HepG2 (cell line): ENCODE results near the gene SH3BP2. TPM values are rescaled to one million over a fixed set of nuclear protein-coding genes. Genes with fewer than 3 reads are reported as not detected.
A peak's percentile ranks its signal among the peaks of the same experiment; 100 is the strongest.

Source experiments
- ATAC-seq: fragments of 200-7000 bp; cut with Tn5 transposase; 3 replicates; pipeline ENCODE4 v1.9.1; 2020; ENCODE audit warnings: mild to moderate bottlenecking, moderate library complexity
- BruUV-seq: library from RNA; stranded (reverse); fragments of 400-500 nt; replicated peaks from 2 replicates; lab custom pipeline; 2021; lab: Mats Ljungman, UMichigan
- CTCF ChIA-PET: fragments of 300-600 bp; formaldehyde crosslinking; extraction: SDS; loops from one replicate; lab custom pipeline; 2021; ENCODE audit warnings: low total read pairs, inconsistent platforms, low intra/inter-chr PET ratio; lab: Yijun Ruan, JAX
- POLR2A ChIA-PET: fragments of 350-600 bp; sonication (Branson Sonifier 250); formaldehyde crosslinking; loops from one replicate; lab custom pipeline; 2020; ENCODE audit warnings: antibody characterized with exemption, inconsistent platforms; lab: Yijun Ruan, JAX
- DNase-seq: peaks from one replicate; pipeline ENCODE4 v3.0.0-alpha.2; 2015; ENCODE audit warnings: low spot score
- FAIRE-seq: peaks from 3 replicates; lab custom pipeline; 2011; peaks lifted over from hg19 to GRCh38; lab: Jason Lieb, UNC
- H2AFZ ChIP-seq: one replicate; pipeline ENCODE4 v1.6.1; 2011; ENCODE audit warnings: low read length, inconsistent platforms
- H3K27ac ChIP-seq: fragments of 300-600 bp; 3 replicates; pipeline ENCODE4 v1.8.0; 2011; ENCODE audit warnings: mixed run types, mild to moderate bottlenecking, mixed read lengths, low read length, inconsistent platforms; ENCODE audit not compliant: insufficient read depth; ENCODE audit errors: extremely low read length
- H3K27me3 ChIP-seq, 2 experiments: fragments of 200-600 bp in 1 of 2; 2 replicates in 1 of 2; 3 replicates in 1 of 2; pipeline versions ENCODE4 v1.6.0 to v1.8.0; 2011; ENCODE audit warnings: low read length in 2 of 2, mild to moderate bottlenecking in 2 of 2, moderate library complexity in 2 of 2, inconsistent platforms in 1 of 2; ENCODE audit not compliant: insufficient read depth in 2 of 2, control insufficient read depth in 1 of 2
- H3K36me3 ChIP-seq, 2 experiments: fragments of 200-600 bp in 1 of 2; replicated peaks in 1 of 2; 2 replicates in 1 of 2; 3 replicates in 1 of 2; pipeline versions ENCODE4 v1.5.1 to v1.8.0; 2011; ENCODE audit warnings: low read length in 2 of 2, inconsistent platforms in 1 of 2; ENCODE audit not compliant: insufficient read depth in 2 of 2, control insufficient read depth in 1 of 2
- H3K4me1 ChIP-seq: 2 replicates; pipeline ENCODE4 v1.5.1; 2012; ENCODE audit warnings: low read length, inconsistent platforms; ENCODE audit not compliant: insufficient read depth
- H3K4me2 ChIP-seq: 2 replicates; pipeline ENCODE4 v1.6.0; 2011; ENCODE audit warnings: low read depth, low read length, inconsistent platforms
- H3K4me3 ChIP-seq, 3 experiments: fragments of 200-600 bp in 1 of 3; sonication (generic), shearing (Covaris generic) in 1 of 3; replicated peaks in 1 of 3; 2 replicates each; pipeline ENCODE4 v1.5.1; 2011 to 2016; ENCODE audit warnings: low read length in 3 of 3, inconsistent platforms in 2 of 3, low read depth in 2 of 3, mild to moderate bottlenecking in 2 of 3, control low read depth in 1 of 3, mixed read lengths in 1 of 3; ENCODE audit not compliant: insufficient read depth in 1 of 3
- H3K79me2 ChIP-seq: one replicate; pipeline ENCODE4 v1.6.1; 2011; ENCODE audit warnings: low read length, inconsistent platforms; ENCODE audit not compliant: insufficient read depth
- H3K9ac ChIP-seq: 2 replicates; pipeline ENCODE4 v1.6.0; 2011; ENCODE audit warnings: mild to moderate bottlenecking, low read depth, low read length, inconsistent platforms; ENCODE audit not compliant: insufficient read depth
- H3K9me3 ChIP-seq: 2 replicates; pipeline ENCODE4 v1.5.1; 2012; ENCODE audit warnings: mild to moderate bottlenecking, low read length
- H4K20me1 ChIP-seq: 2 replicates; pipeline ENCODE4 v1.6.0; 2011; ENCODE audit warnings: inconsistent platforms, mild to moderate bottlenecking, low read length, moderate library complexity; ENCODE audit not compliant: insufficient read depth
- BRF2 ChIP-seq: sonication (generic); formaldehyde crosslinking; IDR thresholded peaks from 2 replicates; pipeline ENCODE4 v1.8.1; 2022; ENCODE audit warnings: mild to moderate bottlenecking, missing genetic modification reagents
- FIP1L1 ChIP-seq: fragments of 200-400 bp; formaldehyde crosslinking; IDR thresholded peaks from 2 replicates; pipeline ENCODE4 v1.6.1; 2018; ENCODE audit warnings: low read depth, mild to moderate bottlenecking, low read length, moderate library complexity, borderline replicate concordance; ENCODE audit not compliant: insufficient read depth
- PHF20 ChIP-seq: sonication (generic); formaldehyde crosslinking; IDR thresholded peaks from 2 replicates; pipeline ENCODE4 v1.5.0; 2020; ENCODE audit warnings: mild to moderate bottlenecking, missing genetic modification reagents
- RAD51 ChIP-seq: fragments of 450-650 bp; IDR thresholded peaks from 2 replicates; pipeline ENCODE4 v1.6.1; 2016; ENCODE audit warnings: borderline replicate concordance
- REXO4 ChIP-seq: sonication (generic); formaldehyde crosslinking; IDR thresholded peaks from 2 replicates; pipeline ENCODE4 v1.8.0; 2022; ENCODE audit warnings: missing genetic modification reagents, mild to moderate bottlenecking, borderline replicate concordance
- ZNF737 ChIP-seq: sonication (generic); formaldehyde crosslinking; IDR thresholded peaks from 2 replicates; pipeline ENCODE4 v1.5.0; 2020; ENCODE audit warnings: missing genetic modification reagents, mild to moderate bottlenecking, borderline replicate concordance
- ZNF768 ChIP-seq: sonication (generic); formaldehyde crosslinking; IDR thresholded peaks from 2 replicates; pipeline ENCODE4 v1.4.0; 2020; ENCODE audit warnings: missing genetic modification reagents
- WGBS: methylation state at CpG from one replicate; pipeline ENCODE4 v1.1.6; 2017; ENCODE audit warnings: low lambda C conversion rate; 5-methylcytosine and 5-hydroxymethylcytosine counted together
- in situ Hi-C: cut with HindIII; loops from 2 replicates; pipeline ENCODE4 v1.10.0; 2017; ENCODE audit warnings: low pct_unique_long_range_greater_than_20kb; ENCODE audit not compliant: extremely low pct_ligation_motif_present
- intact Hi-C: fragments of 100-400 bp; cut with micrococcal nuclease; formaldehyde crosslinking; loops from one replicate; pipeline ENCODE4 v1.10.0; 2022; ENCODE audit not compliant: unreplicated experiment
- polyA plus RNA-seq, 8 experiments: library from polyadenylated mRNA; depleted of rRNA in 3 of 8; stranded (reverse) in 7 of 8; unstranded in 1 of 8; fragments of >200 nt; fragmentation: Illumina TruSeq in 4 of 8; extraction: Trizol in 4 of 8; gene quantifications; 2 replicates each; pipeline versions ENCODE4 v1.2.1 to v1.2.3, GENCODE V29; 2011 to 2016; ENCODE audit warnings: low read depth in 4 of 8, missing spikeins in 1 of 8, mixed read lengths in 1 of 8; ENCODE audit not compliant: insufficient read depth in 1 of 8
- total RNA-seq, 5 experiments: library from RNA; depleted of rRNA; stranded (reverse); fragments of >200 nt; fragmentation: Illumina TruSeq; extraction: Trizol; gene quantifications; 2 replicates each; pipeline ENCODE4 v1.2.3, GENCODE V29; 2016; ENCODE audit warnings: low read depth in 1 of 5
- TF ChIP-seq, protein P1 (sequence below): sonication (generic); formaldehyde crosslinking; IDR thresholded peaks from 2 replicates; pipeline ENCODE4 v1.5.0; 2020; ENCODE audit warnings: mild to moderate bottlenecking, missing genetic modification reagents, borderline replicate concordance

SH3BP2 gene
- total and polyA plus RNA-seq, 2 of the 13 experiments (the other 11 are each of a cell fraction or from before 2014, with no cell fraction given), result 16.9 to 34.5 TPM

DNA sequence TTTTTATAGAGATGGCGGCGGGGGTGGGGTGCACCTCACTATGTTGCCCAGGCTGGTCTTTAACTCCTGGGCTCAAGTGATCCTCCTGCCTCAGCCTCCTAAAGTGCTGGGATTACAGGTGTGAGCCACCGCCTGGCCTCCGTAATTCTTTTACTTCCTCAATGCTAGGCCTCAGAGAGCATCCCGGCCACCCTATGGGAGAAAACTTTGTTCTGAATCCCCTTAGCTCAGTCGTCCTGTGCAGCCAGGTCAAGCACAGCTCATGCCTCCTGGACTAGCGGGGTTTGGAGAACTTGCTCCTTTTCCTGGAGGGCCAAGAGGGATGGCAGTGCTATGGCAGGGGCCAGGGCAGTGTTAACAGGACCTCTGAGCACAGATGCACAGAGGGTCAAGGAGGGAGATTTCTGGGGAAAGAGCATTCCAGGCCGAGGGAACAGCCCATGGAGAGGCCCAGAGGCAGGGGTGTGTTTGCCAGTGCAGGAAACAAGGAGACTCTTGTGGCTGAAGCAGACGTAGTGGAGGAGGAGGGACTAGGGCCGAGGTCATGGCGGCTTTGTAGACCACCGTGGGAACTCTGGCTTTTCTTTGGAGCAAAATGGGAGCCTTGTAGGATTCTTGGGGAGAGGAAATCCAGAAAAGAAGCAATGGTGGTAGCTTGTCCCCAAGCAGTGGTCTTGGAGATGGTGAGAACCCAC, 26.9 kb upstream of the SH3BP2 start:
- Histone ChIP-seq H3K4me1 (peaks cover 60% of the 10 kb centered on the region), H3K9ac (no peak overlapping the region), H3K9me3 (no peaks in the 10 kb centered on the region), H4K20me1 (no peaks in the 10 kb centered on the region), H3K27me3 (no peaks in the 10 kb centered on the region), H3K4me2 (no peak overlapping the region), H3K36me3 (no peaks in the 10 kb centered on the region), H3K27ac (no peak overlapping the region), H3K79me2 (no peaks in the 10 kb centered on the region), H3K4me3 (no peak overlapping the region), H2AFZ (no peak overlapping the region)
- ATAC-seq (no peak), FAIRE-seq (no peak), DNase-seq (no peak)
- intact Hi-C loops, result no loop called here
- TF ChIP-seq REXO4 (CRISPR knock-in tag) (no peak), ZNF737 (CRISPR knock-in tag) (no peak), FIP1L1 (no peak), ZNF768 (no peak)
- CTCF ChIA-PET, result no interaction called here
- in situ Hi-C loops, result no loop called here
- POLR2A ChIA-PET, result no interaction called here
- 57% methylated on average over 12 of the region's 12 CpGs for WGBS
- BruUV-seq, result no TSS peak

GRCh38 chr4:2767046-2767704, 25.7 kb upstream of the SH3BP2 start:
- H4K20me1 ChIP-seq, result no peaks in the 10 kb centered on the region
- ChIA-PET CTCF (no interaction called here), POLR2A (no interaction called here)
- no peaks in the 10 kb centered on the region for H3K9me3 ChIP-seq
- no peak overlapping the region for H3K4me2 ChIP-seq
- no peak overlapping the region for H2AFZ ChIP-seq
- no peak for DNase-seq
- no peaks in the 10 kb centered on the region for H3K36me3 ChIP-seq
- H3K9ac ChIP-seq, result no peak overlapping the region
- BruUV-seq, result no TSS peak
- no peak overlapping the region for H3K27ac ChIP-seq
- in situ Hi-C loops (no loop called here), intact Hi-C loops (no loop called here)
- H3K27me3 ChIP-seq, result no peaks in the 10 kb centered on the region
- no peak for FAIRE-seq
- no peak overlapping the region for H3K4me3 ChIP-seq
- 44% methylated on average over 5 of the region's 5 CpGs for WGBS
- peaks cover 53% of the 10 kb centered on the region for H3K4me1 ChIP-seq
- peak; percentile 23; the same call in 2 of the 3 replicates for ATAC-seq
- no peaks in the 10 kb centered on the region for H3K79me2 ChIP-seq
- TF ChIP-seq RAD51 (no peak), PHF20 (CRISPR knock-in tag) (no peak), BRF2 (no peak)
- TF ChIP-seq, protein P1, sequence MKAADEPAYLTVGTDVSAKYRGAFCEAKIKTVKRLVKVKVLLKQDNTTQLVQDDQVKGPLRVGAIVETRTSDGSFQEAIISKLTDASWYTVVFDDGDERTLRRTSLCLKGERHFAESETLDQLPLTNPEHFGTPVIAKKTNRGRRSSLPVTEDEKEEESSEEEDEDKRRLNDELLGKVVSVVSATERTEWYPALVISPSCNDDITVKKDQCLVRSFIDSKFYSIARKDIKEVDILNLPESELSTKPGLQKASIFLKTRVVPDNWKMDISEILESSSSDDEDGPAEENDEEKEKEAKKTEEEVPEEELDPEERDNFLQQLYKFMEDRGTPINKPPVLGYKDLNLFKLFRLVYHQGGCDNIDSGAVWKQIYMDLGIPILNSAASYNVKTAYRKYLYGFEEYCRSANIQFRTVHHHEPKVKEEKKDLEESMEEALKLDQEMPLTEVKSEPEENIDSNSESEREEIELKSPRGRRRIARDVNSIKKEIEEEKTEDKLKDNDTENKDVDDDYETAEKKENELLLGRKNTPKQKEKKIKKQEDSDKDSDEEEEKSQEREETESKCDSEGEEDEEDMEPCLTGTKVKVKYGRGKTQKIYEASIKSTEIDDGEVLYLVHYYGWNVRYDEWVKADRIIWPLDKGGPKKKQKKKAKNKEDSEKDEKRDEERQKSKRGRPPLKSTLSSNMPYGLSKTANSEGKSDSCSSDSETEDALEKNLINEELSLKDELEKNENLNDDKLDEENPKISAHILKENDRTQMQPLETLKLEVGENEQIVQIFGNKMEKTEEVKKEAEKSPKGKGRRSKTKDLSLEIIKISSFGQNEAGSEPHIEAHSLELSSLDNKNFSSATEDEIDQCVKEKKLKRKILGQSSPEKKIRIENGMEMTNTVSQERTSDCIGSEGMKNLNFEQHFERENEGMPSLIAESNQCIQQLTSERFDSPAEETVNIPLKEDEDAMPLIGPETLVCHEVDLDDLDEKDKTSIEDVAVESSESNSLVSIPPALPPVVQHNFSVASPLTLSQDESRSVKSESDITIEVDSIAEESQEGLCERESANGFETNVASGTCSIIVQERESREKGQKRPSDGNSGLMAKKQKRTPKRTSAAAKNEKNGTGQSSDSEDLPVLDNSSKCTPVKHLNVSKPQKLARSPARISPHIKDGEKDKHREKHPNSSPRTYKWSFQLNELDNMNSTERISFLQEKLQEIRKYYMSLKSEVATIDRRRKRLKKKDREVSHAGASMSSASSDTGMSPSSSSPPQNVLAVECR, result no peak
